ENCODE results near the gene CT45A1. TPM values are rescaled to one million over a fixed set of nuclear protein-coding genes. Genes with fewer than 3 reads are reported as not detected.
A peak's percentile ranks its signal among the peaks of the same experiment; 100 is the strongest.
"Not testable (repeated sequence)": the region's sequence is repeated elsewhere in the genome, so short reads cannot be mapped to it uniquely, and the experiment has no call there.

The CT45A1 gene, protein sequence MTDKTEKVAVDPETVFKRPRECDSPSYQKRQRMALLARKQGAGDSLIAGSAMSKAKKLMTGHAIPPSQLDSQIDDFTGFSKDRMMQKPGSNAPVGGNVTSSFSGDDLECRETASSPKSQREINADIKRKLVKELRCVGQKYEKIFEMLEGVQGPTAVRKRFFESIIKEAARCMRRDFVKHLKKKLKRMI
- total RNA-seq = not detected

DNA sequence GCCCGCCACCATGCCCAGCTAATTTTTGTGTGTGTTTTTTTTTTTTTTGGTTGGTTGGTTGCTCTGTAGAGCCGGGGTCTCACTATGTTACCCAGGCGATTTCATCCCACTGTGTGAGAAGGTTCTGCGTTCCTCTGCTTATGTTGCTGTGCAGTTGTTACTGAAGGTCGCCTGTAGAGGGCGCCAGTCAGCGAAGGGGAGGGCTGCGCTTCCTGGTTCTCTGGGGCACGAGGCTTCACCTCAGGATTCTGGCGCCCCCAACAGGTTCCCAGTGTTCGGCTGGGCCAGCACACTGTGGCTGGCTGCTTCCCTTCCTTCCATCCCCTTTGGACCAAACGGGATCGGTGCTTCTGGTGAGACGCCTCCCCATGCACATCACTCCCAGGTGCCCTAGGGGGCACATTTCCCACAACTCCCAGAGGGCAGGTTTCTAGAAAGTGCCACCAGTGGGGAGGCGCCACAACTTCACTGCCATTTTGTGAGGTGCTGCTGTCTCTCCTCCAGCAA, at the start of gene CT45A1:
CT45A1 (plus strand) TSS at position 457 of the 507 bp plus-strand sequence. CDS start 5,302 bp downstream, outside the sequence.
- DNase-seq (ENCODE audit: low spot score in 2 of 2); FAIRE-seq: not testable (repeated sequence)

DNA sequence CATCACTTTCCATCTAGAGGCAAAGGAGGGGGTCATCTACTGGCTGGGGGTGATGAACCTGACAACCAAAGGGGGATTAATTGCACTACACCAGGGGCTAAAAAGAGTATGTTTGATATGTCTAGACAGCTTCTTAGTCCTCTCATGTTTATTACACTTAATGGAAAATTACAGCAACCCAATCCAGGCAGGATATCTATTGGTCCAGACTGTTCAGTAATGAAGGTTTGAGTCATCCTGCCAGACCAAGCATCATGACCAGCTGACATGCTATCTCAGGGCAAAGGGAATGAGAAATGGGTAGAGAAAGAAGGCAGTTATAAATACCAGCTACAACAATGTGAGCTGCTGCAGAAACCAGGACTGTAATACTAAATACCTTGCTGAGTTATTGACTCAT, 40.5 kb upstream of the CT45A1 start:
- FAIRE-seq; DNase-seq (ENCODE audit: low spot score in 2 of 2): not testable (repeated sequence)

DNA sequence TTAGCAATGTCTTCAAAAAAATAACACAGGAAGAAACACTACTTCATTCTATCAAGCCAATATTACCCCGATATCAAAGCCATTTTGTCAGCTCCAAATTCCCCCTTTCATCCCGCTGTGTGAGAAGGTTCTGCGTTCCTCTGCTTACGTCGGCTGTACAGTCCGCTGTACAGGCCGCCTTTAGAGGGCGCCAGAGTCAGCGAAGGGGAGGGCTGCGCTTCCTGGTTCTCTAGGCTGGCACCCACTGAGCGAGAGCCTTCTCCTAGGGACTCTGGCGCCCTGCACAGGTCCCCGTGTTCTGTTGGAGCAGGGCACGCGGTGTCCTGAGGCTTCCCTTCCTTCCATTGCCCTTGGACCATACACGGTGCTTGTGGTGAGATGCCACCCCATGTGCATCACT, 25.3 kb upstream of the CT45A1 start:
- FAIRE-seq (no peak), DNase-seq (ENCODE audit: low spot score in 2 of 2) (no peak)

DNA sequence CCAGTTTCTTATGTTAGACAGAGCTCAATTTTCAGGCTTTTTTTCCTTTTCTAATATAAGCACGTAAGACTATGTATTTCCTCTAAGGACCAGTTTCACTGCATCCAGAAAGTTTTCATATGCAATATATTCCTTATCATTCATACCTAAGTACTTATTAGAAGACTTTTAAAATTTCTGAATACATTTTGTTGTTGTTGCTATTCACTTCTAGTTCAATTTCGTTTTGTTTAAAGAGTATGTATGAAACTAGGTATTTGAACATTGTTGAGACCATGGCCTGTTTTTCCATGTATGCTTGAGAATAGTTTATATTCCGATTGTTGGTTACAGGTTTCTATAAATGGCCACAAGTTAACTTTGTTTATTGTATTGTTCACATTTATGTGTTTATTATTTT, 18.0 kb upstream of the CT45A1 start:
- FAIRE-seq (no peak), DNase-seq (ENCODE audit: low spot score in 2 of 2) (no peak)

DNA sequence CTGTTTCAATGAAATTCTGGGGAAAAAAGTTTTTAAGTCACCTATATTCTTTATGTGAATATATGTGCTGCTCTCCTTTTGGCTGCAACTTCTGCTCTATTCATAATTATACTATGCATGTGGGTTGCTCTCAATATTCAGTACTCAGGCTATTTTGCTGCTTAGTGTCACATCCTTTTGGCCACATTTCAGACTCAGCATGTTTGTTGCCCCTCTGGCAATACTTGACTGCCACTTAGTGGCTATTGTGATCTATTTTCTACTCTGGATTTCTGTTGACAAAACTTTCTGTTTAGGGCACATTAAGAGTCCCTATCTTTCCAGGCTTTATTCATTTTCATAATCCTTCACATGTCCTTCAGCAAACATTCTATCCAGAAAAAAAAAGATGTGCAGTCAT, 15.8 kb upstream of the CT45A1 start:
- DNase-seq (ENCODE audit: low spot score in 2 of 2) = no peak
- no peak for FAIRE-seq

DNA sequence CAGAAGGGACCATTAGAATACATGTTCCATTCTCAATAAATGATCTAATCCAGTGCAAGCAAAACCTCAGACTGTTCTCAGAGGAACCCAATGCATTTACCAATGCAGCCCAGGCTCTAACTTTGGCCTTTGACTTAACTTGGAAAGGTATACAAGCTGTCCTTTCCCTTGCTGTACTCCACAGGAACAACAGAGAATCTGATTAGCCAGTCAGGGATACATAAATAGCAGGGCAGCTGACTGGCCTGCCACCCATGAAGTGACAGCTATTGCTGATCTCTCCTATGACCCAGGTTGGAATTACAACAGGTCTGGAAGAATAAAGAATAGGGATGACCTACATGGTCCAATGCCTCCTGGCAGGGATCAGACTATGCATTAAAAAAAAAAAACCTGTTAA, 14.5 kb upstream of the CT45A1 start:
- DNase-seq (ENCODE audit: low spot score in 2 of 2) (no peak), FAIRE-seq (no peak)

DNA sequence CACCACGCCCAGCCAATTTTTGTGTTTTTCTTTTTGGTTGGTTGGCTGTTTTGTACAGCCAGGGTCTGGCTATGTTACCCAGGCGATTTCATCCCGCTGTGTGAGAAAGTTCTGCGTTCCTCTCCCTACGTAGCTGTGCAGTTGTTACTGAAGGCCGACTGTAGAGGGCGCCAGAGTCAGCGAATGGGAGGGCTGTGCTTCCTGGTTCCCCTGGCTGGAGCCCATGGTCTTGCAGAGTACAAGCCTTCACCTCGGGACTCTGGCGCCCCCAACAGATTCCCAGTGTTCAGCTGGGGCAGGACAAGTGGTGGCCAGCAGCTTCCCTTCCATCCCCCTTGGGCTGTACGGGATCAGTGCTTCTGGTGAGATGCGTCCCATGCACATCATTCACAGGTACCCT, 5.6 kb upstream of the CT45A1 start:
- no peak for FAIRE-seq
- no peak for DNase-seq (ENCODE audit: low spot score in 2 of 2)

DNA sequence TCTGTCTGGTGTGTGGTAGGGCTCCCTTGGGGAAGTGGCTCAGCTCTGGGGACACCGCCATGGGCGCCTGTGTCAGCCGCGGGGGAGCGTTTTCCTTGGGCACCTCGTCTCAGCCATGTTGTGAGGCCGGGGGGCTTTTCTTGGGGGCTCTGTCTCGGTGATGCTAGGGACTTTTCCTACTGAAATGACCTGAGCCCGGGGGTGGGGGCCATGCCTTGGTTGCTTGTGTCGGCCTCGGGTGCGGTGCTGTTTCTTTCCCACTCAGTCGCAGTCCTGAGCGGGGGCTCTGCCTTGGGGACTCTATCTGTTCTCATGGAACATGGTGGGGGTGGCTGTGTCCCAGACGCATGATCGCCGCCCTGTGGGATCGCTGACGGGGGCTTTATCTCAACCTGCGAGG, 356 bp downstream of the CT45A1 start:
- FAIRE-seq (no peak), DNase-seq (ENCODE audit: low spot score in 2 of 2) (no peak)

DNA sequence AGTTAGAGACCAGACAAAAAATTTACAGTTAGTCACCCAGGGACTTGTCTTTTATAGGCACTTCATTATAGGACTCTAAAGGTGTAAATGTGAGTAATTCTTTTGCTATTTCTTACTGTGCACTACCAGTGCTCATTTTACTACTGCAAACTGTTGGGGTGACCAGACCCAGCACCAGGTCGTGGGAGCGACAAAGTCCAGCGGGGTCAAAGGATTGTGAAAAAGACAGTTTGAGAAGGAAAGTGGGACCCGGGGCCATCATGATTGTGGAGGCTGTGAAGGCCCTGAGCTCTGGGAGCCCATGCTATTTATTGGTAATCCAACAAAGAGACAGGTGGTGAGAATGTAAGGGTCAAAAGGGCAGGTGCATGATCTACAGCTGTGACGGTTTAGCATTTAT, 21.2 kb downstream of the CT45A1 start:
- FAIRE-seq; DNase-seq (ENCODE audit: low spot score in 2 of 2): not testable (repeated sequence)

DNA sequence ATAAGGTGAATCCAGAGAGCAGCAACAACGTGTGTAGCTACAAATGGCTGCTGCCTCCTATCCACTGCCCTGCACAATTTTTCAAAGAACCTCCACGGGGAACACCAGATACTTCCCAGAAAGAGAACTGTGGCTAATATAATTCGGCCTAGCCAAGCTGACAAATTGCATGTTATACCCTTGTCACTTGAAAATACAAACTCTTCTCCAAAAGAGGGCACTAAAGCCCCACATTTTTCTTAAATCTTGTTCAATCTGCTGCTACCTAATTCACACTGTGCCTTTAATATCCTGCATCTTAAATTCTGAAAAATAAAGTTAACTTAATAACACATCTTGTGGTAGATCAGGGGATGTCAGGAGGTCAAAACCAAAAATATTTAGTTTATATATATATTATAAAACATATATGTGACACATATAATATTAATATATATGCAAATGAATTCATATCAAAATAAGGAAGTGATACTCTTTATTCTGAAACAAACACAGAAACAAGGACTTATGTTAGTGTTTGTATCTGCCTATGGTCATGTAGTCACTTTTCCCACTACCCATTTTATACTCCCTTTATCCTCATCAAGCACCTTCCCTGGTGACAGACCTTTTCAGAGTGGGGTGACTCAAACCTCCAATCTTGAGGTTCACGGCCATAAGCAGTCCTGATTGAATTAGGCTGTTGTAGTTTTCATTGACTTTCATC, 24.1 kb downstream of the CT45A1 start:
- FAIRE-seq (peak; percentile 13), DNase-seq (ENCODE audit: low spot score in 2 of 2) (no peak)

DNA sequence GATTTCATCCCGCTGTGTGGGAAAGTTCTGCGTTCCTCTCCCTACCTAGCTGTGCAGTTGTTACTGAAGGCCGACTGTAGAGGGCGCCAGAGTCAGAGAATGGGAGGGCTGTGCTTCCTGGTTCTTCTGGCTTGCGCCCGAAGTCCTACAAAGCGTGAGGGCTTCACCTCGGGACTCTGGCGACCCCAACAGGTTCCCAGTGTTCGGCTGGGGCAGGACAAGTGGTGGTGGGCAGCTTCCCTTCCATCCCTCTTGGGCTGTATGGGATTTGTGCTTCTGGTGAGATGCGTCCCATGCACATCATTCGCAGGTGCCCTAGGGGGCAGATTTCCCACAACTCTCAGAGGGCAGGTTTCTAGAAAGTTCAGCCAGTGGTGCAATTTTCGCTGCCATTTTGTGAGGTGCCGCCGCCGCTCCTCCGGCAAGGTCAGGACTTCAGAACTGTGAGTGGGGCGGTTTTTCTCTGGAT, 27.3 kb downstream of the CT45A1 start:
- FAIRE-seq (no peak), DNase-seq (ENCODE audit: low spot score in 2 of 2) (peak in 1 of 2 donors; percentile 6)

DNA sequence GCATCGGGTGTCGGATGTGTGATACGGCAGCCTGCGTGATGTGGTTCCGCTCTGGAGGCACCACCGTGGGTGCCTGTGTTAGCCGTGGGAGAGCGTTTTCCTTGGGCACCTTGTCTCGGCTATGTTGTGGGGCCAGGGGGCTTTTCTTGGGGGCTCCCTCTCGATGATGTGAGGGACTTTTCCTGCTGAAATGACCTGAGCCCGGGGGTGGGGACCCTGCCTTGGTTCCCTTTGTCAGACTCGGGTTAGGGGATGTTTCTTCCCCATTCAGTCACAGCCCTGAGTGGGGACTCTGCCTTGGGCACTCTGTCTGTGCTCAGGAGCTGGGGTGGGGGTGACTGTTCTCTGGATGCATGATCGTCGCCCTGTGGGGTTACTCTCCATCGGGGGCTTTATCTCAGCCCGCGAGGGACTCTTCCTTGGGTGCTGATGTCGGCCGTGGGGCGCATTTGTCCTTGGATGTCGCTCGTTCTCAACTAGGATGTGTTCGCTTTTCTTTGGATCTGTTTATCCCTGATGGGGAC, 27.8 kb downstream of the CT45A1 start:
- DNase-seq (ENCODE audit: low spot score in 2 of 2) = no peak
- no peak for FAIRE-seq

DNA sequence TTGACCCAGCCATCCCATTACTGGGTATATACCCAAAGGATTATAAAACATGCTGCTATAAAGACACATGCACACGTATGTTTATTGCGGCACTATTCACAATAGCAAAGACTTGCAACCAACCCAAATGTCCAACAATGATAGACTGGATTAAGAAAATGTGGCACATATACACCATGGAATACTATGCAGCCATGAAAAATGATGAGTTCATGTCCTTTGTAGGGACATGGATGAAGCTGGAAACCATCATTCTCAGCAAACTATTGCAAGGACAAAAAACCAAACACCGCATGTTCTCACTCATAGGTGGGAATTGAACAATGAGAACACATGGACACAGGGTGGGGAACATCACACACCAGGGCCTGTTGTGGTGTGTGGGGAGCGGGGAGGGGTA, 31.3 kb downstream of the CT45A1 start:
- DNase-seq (ENCODE audit: low spot score in 2 of 2); FAIRE-seq: not testable (repeated sequence)

DNA sequence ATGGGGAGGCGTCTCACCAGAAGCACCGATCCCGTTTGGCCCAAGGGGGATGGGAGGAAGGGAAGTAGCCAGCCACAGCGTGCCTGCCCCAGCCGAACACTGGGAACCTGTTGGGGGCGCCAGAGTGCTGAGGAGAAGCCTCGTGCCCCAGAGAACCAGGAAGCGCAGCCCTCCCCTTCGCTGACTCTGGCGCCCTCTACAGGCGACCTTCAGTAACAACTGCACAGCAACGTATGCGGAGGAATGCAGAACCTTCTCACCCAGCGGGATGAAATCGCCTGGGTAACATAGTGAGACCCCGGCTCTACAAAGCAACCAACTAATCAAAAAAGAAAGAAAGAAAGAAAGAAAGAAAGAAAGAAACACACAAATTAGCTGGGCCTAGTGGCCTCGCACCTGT, 54.7 kb downstream of the CT45A1 start, which contains the start of gene CT45A3:
CT45A3 (minus strand) TSS at position 101 of the 400 bp plus-strand sequence. CDS start 3,747 bp downstream, outside the sequence.
- DNase-seq (ENCODE audit: low spot score in 2 of 2) = not testable (repeated sequence)

More for the DNA sequence above, 54.7 kb downstream of the CT45A1 start, which contains the start of gene CT45A3:
- FAIRE-seq = not testable (repeated sequence)

Small RNAs within 50 kb of the gene (small RNA-seq; reads per million reads assigned to genes)
- gene AC240442.1 = not detected

Other genes starting within 250 kb of the CT45A1 start
- gene INTS6L, start 193.0 kb upstream of the CT45A1 start, total RNA-seq = 30.6 TPM
- gene CT45A3, start 54.6 kb downstream of the CT45A1 start, total RNA-seq = not detected
- not detected for gene CT45A5, start 71.9 kb downstream of the CT45A1 start, total RNA-seq
- not detected for gene CT45A6, start 89.1 kb downstream of the CT45A1 start, total RNA-seq
- gene CT45A2, start 106.4 kb downstream of the CT45A1 start, total RNA-seq = not detected
- not detected for gene CT45A7, start 123.6 kb downstream of the CT45A1 start, total RNA-seq
- not detected for gene CT45A8, start 140.9 kb downstream of the CT45A1 start, total RNA-seq
- gene CT45A9, start 158.2 kb downstream of the CT45A1 start, total RNA-seq = not detected
- gene CT45A10, start 179.8 kb downstream of the CT45A1 start, total RNA-seq = not detected
- gene SAGE1, start 180.1 kb downstream of the CT45A1 start, total RNA-seq = not detected

Data from frontal cortex (tissue), 4 donors.